ENCODE data around the gene WFIKKN1.
"Not testable (repeated sequence)": the region's sequence is repeated elsewhere in the genome, so short reads cannot be mapped to it uniquely, and the experiment has no call there.

The WFIKKN1 gene

DNA sequence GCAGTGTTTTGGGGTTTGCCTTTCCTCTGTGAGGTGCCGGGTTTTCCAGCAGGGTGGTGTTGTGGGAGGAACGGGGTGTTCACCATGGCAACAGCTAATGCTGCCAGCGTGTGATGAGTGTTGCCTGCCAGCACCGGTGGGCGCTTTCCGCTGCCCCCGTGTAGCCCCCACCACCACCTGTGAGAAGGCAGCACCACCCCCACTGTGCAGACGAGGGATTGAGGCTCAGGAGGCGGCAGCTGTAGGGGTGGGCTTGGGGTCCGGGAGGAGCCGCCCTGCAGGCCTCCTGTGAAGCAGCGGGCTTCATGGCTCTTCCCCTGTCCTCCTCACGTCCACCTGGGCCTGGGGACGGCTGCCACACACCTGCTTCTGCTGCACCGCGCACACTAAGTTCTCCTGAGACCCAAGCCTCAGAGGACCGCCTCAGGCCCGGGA lies 35.7 kb upstream of the WFIKKN1 start:
- no peak for DNase-seq

DNA sequence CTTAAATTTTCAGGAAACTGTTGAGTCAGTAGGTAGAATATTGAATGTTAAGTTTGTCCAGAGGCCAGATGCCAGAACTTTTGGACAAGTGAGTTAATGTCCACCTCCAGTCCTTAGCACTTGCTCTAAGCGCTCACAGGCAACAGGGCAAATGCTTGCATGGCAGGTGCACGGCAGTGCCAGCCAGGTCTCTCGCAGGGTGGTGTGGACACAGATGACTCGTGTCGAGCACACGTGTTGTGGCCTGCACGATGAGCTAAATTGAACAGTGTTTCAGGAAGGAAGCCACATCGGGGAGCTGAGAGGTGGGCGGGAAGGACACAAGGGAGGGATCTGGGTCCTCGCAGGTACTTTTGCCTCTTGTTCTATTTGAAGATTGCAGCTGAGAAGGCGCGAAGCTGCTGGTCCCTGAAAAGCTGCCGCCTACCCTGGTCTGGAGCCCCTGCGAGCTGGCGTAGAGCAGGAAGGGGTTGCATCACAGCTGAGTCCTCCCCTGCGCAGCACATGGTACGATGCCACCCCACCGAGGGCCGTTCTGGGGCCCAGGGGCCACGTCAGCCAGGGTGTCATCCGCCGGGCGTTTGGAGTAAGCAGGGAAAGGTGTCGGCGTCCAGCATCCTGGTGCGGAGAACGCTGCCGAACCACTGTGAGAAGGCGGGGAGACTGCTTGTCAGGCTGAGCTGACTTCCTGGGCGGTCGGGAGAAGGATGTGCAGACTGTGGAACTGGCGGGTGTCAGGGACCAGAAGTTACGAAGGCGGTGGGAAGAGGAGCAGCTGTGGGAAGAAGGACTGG lies 34.6 kb upstream of the WFIKKN1 start:
- no peak for DNase-seq

DNA sequence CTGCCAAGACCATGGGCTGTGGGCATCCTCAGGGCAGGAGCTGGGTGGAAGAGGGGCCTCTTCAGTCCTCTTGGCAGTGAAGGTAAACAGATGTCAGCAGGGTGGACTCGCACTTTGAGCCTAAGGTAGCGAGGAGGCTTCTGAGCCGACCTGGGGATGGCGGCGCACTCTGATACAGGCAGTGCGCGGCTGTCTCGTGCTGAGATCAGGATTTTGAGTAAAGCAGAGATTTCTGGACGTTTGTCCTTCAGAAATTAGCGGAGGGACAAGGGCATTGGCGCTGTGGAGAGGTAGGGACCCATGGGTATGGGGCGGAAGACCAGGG lies 34.1 kb upstream of the WFIKKN1 start:
- DNase-seq = no peak

DNA sequence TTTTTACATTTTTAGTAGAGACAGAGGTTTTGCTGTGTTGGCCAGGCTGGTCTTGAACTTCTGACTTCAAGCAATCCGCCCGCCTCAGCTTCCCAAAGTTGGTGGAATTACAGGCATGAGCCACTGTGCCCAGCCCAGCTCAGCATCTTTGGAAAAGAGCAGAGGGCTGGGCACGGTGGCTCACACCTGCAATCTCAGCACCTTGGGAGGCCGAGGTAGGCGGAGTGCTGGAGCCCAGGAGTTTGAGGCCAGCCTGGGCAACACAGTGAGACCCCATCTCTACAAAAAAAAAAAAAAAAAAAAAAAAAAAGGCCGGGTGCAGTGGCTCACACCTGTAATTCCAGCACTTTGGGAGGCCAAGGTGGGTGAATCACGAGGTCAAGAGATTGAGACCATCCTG lies 33.1 kb upstream of the WFIKKN1 start:
- DNase-seq = not testable (repeated sequence)

DNA sequence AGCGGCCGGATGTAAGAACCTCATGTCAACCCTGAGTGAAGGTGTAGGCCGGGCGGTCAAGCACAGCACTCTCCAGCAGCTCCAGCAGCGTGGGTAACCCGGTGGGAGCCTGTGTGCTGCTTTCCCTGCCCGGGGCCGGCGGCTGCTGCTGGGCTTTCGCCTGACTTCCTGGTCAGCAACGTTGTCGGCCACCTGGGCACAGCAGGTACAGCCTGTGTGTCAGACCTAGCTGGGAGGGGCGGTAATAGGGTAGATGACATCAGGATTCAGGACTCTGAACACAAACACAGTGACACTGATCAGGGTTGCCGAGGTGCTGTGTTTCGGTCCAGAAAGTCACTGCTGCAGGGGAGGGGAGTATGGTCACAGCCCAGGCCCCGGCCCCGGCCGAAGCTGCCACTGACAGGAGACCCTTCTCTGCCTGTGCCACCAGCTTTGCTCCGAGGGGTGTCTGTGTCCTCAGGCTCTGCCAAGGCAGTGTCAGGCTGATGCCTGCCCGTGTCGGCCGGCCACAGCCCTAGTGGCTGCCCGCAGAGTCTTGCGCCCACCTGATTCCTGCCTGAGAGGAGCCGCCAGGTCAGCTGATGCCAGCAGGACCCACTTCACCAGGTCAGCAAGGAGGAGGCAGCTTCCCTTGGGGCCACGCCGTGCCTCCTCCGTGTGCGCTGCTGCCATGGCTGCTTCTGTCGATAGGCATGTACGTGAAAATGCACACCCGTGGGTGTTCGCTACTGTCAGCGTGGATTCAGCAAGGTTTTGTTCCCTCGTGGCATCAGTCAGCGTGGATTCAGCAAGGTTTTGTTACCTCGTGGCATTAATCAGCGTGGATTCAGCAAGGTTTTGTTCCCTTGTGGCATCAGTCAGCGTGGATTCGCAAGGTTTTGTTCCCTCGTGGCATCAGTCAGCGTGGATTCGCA lies 31.7 kb upstream of the WFIKKN1 start:
- no peak for DNase-seq

DNA sequence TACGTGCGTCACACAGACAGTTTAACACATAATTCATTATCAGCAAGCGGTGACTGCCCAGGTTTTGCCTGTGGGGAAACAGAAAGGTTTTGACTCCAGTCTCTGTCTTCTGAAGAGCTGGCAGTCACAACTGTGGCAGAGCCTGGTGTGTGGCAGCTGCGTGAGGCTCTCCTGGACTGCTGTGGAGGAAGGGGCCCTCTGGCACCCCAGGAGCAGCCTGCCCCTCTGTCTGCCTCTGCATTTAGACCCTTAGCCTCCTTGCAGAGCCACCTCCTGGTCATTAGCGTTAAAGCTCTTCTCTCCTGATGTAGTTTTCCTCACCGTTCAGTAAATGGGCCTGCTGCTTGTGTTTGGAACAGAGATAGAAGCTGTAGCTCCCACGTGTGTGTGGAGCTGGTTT lies 30.0 kb upstream of the WFIKKN1 start:
- DNase-seq = no peak

DNA sequence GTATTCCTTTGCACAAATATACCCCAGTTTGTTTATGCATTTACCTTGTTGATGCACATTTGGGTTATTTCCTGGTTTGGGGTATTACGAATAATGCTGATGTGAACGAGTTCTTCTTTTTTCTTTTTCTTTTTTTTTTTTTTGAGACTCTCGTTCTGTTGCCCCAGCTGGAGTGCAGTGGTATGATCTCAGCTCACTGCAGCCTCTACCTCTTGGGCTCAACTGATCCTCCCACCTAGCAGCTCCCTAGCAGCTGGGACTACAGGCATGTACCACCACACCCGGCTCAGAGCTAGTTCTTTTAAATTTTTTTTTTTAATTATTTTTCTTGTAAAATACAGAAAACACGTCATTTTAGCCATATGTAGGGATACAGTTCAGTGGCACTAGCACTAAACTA lies 26.9 kb upstream of the WFIKKN1 start:
- no peak for DNase-seq

DNA sequence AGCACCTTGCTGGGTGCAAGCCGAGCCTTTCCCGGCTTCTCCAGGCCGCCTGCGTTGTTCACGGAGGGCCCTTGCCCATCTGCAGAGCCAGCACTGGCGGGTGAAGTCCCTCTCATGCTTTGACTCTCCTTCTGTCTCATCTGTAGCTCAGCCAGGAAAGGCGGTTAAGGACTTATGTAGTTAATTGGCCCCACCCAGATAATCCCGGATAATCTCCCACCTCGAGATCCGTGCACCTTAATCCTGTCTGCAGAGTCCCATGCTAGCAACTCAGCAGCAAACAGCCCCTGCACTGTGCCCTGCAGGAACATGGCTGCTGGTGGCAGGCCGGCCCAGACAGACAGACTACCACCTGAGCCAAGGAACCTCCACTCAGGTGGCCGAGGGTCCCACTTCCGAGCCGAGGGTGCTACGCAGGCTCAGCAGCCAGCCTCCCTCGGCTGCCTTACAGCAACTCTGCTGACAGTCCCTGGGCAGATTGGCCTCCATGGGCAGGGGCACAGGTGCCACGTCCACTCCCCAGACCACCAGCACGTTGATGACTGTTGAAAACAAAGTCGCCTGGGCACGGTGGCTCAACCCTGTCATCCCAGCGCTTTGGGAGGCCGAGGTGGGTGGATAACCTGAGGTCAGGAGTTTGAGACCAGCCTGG lies 24.0 kb upstream of the WFIKKN1 start:
- no peak for DNase-seq

DNA sequence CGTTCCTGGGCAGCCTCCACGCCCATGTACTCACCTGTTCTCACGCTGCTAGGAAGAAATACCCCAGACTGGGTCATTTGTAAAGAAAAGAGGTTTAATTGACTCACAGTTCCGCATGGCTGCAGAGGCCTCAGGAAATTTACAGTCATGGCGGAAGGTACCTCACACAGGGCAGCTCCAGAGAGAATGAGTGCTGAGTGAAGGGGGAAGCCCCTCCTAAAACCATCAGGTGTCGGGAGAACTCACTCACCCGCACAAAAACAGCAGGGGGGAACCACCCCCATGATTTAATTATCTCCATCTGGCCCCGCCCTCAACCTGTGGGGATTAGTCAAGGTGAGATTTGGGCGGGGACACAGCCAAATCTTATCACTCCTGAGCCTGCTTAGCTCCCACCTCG lies 22.8 kb upstream of the WFIKKN1 start:
- DNase-seq = no peak

DNA sequence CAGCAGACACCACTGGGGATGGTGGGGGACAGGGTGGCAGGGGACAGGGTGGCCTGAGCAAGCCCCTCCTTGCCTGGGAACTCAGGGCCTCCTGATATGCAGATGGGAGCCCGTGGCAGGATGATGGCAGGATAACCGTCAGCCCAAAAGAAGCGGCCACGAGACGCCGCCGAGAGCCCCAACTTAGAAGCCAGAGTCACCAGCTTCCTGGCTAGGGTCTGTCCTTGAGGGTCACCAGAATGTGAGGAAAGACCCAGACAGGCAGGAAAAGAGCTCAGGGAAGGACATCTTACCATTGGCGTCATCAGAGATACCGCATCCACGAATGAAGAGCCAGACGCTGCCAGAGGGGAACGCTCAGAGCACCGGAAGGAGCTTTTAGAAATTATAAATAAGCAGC lies 21.5 kb upstream of the WFIKKN1 start:
- no peak for DNase-seq

DNA sequence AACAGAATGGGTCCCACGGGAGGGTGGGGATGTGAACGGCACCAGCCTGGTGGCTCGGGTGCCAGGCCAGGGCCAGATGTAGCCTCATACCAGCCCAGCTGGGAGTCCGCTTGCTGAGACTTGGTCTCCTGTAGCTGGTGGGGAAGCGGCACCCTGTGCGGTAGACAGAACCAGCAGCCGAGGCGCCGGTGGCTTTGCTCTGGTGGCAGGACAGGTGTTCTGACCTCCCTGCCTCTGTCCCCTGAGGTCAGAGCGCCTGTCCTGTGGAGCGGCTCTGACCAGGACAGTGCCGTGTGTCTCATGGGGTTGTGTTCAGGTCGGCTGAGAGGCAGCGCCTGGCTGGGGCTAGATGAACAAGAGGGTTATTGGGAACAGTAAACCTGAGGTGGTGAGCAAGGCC lies 20.8 kb upstream of the WFIKKN1 start:
- DNase-seq = no peak

DNA sequence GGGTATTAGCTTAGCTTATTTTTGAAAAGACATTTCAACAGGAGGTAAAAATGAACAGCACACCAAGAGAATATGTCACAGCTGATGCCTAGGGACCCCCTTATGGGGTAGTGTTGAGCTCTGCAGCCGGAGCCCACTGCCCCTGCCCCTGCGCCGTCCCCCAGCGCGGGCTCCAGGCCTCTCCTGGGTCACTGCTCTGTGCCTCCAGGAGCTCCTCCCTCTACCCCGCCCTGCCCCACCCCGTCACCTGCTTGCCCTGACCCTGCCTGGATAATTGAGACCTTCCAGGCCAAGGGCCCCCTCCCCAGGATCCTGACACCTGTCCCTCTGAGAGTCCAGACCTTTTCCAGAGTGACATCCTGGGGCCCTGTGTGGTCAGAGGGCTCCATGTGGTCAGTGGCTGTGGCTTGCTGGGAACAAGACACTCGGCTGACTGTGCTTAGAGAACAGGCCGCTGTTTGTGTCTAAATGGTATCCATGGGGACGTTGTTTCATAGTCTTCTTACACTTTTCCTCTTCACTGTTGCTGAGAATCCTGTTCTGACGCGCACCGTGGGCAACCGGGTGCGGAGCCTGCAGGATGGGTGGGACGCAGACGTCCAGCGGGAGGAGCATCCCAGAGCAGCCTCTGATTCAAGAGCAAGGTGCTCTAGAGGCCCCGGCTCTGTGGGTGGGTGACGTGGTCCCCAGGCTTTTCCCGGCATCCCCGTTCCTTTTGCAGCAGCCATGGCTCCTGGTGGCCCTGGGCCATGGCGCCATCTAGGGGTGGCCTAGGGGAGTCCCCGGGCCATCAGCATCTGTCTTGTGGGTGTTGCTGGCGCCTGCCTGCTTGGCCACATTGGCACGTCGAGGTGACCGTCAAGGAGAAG lies 20.0 kb upstream of the WFIKKN1 start:
- DNase-seq = peak in 4 of 5 donors; percentile 25 to 54 (median 40)

DNA sequence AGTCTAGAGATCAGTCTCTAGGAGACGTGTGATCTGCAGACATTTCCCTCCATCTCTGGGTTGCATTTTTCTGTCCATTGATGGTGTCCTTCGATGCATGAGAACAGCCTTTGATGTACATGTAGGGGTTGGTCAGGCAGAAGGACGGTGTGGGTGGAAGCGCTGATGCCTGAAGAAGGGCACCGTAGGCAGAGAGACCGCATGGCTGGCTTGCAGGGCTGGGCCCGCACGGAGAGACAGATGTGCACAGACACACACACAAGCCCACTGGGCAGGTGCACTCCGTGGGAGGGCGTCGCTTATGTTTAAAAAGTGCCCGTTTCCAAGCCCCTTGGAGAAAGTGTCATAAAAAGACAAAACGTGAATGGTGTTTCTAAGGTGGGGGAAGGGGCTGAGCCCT lies 15.7 kb upstream of the WFIKKN1 start:
- no peak for DNase-seq

DNA sequence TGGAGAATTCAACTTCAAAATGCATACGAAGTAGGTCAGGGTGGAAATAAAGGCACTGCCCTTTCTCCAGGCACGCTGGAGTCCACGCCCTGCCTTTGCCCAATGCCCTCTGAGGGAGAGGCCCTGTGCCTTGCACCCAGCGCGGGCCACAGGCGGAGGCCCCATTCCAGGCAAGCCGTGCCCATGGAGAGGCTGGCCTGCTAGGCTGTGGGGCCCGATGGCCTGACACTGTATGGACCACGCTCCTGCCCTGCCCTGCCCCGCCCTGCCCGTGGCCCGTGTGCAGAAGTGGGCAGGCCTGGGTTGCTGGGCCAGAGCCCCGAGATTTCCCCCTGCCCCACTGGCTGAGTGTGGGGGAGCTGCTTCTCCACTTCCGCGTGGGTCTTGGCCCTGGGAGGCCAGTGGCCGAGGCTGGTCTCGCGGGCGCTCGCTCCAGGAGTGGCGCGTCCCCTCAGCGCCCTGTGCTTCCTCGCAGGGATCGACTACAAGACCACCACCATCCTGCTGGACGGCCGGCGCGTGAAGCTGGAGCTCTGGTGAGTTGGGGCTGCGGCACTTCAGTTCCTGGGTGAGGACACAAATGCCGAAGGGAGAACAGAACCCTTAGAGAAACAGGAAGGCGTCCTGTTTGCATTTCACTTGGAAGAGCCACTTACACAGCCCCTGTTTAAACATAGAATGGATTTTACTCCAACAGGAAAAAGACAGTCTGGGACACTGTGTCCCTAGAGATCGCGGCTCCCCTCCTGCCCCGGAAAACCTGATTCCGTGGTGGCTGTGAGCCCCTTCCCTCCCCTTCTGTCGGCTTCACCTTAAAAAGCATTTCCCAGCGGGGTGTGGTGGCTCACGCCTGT lies 13.8 kb upstream of the WFIKKN1 start:
- DNase-seq = no peak

DNA sequence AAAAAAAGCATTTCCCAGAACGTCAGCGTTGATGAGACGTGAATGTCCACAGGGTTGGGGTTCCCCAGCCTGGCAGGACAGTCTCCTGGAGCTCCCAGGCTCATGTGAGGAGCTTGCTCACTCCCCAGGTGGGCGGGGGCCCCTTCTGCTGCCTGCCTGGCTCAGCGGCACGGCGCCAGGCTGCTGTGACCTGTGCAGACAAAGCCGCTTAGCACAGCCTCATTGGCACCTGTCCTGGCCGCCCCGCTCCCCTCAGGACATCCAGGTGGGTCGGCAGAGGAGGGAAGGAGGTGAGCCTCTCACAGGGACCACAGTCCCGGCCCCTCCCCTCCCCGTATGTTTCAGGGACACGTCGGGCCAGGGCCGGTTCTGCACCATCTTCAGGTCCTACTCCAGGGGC lies 12.9 kb upstream of the WFIKKN1 start:
- no peak for DNase-seq

DNA sequence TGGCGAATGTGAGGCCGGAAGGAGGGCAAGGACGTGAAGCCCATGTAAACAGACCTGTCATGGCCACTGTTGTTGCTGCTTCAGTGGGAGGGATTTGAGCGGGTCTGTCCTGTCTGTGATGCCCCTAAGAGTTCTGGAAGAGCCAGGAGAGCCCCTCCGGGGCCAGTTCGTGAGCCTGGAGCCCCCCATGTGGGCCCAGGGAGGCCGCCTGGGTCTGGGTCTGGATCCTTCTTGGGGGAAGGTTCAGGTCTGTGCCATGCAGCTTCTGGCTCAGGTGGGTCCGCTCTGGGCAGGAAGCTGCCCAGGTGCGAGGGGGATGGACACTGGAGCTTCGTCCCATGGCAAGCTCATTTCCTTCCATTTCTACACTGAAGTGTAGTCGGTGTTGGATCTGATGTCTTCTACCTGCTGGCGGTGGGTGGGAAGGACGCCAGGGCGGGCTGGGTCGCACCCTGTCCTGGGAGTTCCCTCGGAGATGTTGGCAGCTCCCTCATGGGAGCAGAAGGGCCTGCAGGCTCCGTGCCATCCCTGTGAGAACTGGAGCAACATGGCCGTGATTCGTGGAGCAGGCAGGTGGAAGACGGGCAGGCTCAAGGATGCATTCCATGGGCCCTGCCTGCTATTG lies 11.2 kb upstream of the WFIKKN1 start:
- no peak for DNase-seq

DNA sequence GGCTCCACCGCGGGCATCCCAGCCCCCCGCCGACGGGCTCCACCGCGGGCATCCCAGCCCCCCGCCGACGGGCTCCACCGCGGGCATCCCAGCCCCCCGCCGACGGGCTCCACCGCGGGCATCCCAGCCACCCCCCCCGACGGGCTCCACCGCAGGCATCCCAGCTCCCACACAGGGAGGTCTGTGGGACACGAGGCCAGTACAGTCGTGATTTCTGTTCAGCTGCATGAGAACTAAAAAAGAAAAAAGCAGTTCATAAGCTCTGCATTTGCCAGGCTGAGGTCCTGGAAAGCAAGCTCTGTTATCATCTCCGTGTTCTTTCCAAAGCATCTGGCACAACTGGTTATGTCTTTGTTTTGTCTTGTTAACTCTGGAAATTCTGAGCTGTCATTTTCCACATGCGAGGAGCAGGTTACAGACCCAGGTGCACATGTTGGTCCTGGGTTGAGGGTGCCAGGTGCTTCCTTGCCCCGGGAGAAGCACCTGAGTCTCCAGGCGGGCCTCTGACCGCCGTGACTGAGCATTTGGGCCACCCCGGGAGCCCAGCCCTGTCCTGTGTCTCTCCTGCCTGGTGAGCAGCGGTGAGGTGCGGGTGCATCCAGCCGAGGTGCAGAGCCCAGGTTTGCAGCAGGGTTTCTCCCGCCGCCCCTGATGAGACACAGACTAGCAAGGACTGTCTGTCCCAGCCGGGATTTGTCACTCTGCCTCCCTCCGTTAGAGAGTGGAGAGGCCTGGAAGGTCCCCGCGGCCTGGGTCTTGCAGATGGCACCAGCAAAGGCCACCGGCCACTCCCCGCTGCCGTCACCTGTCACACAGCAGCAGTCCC lies 9.9 kb upstream of the WFIKKN1 start:
- DNase-seq = no peak

DNA sequence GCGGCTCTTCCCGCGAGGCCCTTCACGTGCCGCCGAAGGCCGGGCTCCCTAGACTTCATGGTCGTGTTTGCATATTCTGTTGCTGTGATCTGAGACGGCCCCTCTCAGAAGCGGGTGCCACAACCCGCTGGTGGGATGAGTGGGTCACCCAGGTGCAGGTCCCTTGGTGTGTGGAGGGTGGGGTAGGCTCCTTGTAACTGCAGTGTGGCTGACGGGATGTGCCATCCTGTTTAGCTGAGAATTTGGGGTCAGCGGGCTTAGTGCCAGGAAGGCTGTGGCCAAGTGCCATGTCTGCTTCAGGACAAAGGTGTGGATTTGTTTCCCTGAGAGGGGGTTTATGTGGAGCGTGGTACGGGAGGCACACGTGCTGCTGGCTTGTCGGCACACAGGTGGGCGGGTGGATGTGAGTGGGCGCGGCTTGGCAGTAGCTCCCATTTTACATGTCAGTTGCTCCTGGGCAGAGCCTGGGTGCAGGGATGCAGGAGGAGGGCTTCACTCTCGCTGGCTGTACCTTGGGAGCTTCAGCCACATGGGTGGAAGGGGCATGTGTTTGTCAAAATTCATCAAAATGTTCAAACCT lies 9.2 kb upstream of the WFIKKN1 start:
- DNase-seq = no peak

DNA sequence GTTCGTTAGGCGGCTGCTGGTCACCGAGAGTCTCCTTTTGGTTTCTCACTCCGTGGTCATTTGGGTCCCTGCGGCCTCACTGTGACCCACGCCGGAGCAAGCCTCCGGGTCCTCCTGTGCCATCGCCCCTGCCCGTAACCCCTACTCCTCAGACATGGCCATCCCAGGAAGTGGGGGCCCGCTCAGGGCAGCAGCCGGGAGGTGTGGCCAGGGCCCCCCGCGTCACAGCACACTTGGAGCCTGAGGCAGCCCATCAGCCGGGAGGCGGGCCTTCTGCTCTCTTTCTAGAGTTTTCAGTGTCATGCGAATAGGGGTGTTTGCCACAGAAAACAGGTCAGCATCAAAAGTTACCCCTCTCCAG lies 7.9 kb upstream of the WFIKKN1 start:
- DNase-seq = no peak

DNA sequence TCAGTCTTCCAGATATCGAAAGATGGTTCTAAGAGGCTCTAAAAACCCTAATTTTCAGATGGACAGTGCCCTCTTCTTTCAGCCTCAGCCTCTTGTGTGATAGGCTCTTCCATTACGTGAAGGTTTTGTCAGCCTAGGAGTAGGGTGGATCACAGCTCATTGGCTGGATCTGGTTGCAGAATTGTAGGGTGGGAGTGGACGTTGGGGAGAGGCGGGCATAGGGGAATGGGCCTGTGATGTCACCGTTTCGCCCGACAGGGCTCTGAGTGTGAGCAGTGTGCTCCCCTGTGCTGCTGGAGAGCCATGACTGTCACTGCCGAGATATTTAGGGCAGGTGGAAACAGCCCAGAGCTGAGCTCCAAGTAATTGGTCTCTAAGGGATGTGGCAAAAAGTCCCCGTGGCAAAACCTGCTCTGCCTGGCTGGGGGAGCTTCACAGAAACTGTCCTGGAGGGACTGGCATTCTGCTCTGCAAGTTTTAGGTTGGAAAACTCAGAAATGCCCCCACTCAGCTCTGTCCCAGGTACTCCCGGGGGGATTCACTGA lies 6.2 kb upstream of the WFIKKN1 start:
- no peak for DNase-seq

Data from T-helper 1 cell (primary cell).